HepG2 (cell line): ENCODE data around the gene SLC38A3. TPM values are rescaled to one million over a fixed set of nuclear protein-coding genes. Genes with fewer than 3 reads are reported as not detected.

Source experiments
- AGO2 ChIP-seq: fragments of 200-400 bp; formaldehyde crosslinking; optimal IDR thresholded peaks from 2 replicates; pipeline ENCODE3; 2017; ENCODE audit warnings: mild to moderate bottlenecking, low read depth, low read length, moderate library complexity
- CAMTA2 ChIP-seq: sonication (generic); formaldehyde crosslinking; IDR thresholded peaks from 2 replicates; pipeline ENCODE4 v1.4.0; 2020; ENCODE audit warnings: mild to moderate bottlenecking, missing genetic modification reagents, borderline replicate concordance
- CSRNP1 ChIP-seq: sonication (generic); formaldehyde crosslinking; IDR thresholded peaks from 2 replicates; pipeline ENCODE4 v1.8.1; 2023; ENCODE audit warnings: mild to moderate bottlenecking, missing genetic modification reagents
- DPF2 ChIP-seq: sonication (generic); formaldehyde crosslinking; IDR thresholded peaks from 2 replicates; pipeline ENCODE4 v1.4.0; 2020; ENCODE audit warnings: mild to moderate bottlenecking, low read depth, missing genetic modification reagents, borderline replicate concordance
- FOXK1 ChIP-seq: sonication (generic); formaldehyde crosslinking; IDR thresholded peaks from 2 replicates; pipeline ENCODE4 v1.4.0; 2020; ENCODE audit warnings: low read depth, missing genetic modification reagents, borderline replicate concordance
- GATAD2A ChIP-seq: IDR thresholded peaks from 2 replicates; pipeline ENCODE4 v1.6.1; 2016
- KDM6A ChIP-seq: IDR thresholded peaks from 2 replicates; pipeline ENCODE4 v1.6.1; 2016; ENCODE audit warnings: low read depth
- KLF16 ChIP-seq, 2 experiments: sonication (generic) in 1 of 2; formaldehyde crosslinking in 1 of 2; IDR thresholded peaks; 2 replicates each; pipeline versions ENCODE4 v1.6.1 to v1.8.0; 2016 to 2023; ENCODE audit warnings: missing genetic modification reagents in 2 of 2, missing compliant biosample characterization in 1 of 2
- NCOA2 ChIP-seq: sonication (generic); formaldehyde crosslinking; IDR thresholded peaks from 2 replicates; pipeline ENCODE4 v1.8.0; 2022; ENCODE audit warnings: inconsistent platforms
- SALL2 ChIP-seq: sonication (generic); formaldehyde crosslinking; IDR thresholded peaks from 2 replicates; pipeline ENCODE4 v1.8.1; 2023; ENCODE audit warnings: mild to moderate bottlenecking, missing genetic modification reagents, inconsistent platforms
- SOX13 ChIP-seq, 3 experiments: fragments of 450-650 bp in 1 of 3; sonication (generic) in 1 of 3; formaldehyde crosslinking in 1 of 3; IDR thresholded peaks in 2 of 3; conservative IDR thresholded peaks in 1 of 3; 2 replicates each; pipeline versions ENCODE4 v1.5.0 to v1.6.1; 2016 to 2020; ENCODE audit warnings: antibody characterized with exemption in 1 of 3, mild to moderate bottlenecking in 1 of 3, missing compliant biosample characterization in 1 of 3, missing genetic modification reagents in 1 of 3, moderate library complexity in 1 of 3
- ZBTB38 ChIP-seq: sonication (generic); formaldehyde crosslinking; IDR thresholded peaks from 2 replicates; pipeline ENCODE4 v1.5.1; 2020; ENCODE audit warnings: mild to moderate bottlenecking, missing genetic modification reagents
- ZBTB8A ChIP-seq: sonication (generic); formaldehyde crosslinking; IDR thresholded peaks from 2 replicates; pipeline ENCODE4 v1.4.0; 2020; ENCODE audit warnings: mild to moderate bottlenecking, low read depth, missing genetic modification reagents, borderline replicate concordance
- ZNF207 ChIP-seq: fragments of 450-650 bp; IDR thresholded peaks from 2 replicates; pipeline ENCODE4 v1.6.1; 2016; ENCODE audit warnings: antibody characterized with exemption, borderline replicate concordance
- ZNF234 ChIP-seq: sonication (generic); formaldehyde crosslinking; conservative IDR thresholded peaks from 2 replicates; pipeline ENCODE4 v1.5.1; 2020; ENCODE audit warnings: mild to moderate bottlenecking, missing genetic modification reagents
- ZNF33B ChIP-seq: sonication (generic); formaldehyde crosslinking; IDR thresholded peaks from 2 replicates; pipeline ENCODE4 v1.5.1; 2020; ENCODE audit warnings: mild to moderate bottlenecking, missing genetic modification reagents
- polyA plus RNA-seq, 8 experiments: library from polyadenylated mRNA; depleted of rRNA in 3 of 8; stranded (reverse) in 7 of 8; unstranded in 1 of 8; fragments of >200 nt; fragmentation: Illumina TruSeq in 4 of 8; extraction: Trizol in 4 of 8; gene quantifications; 2 replicates each; pipeline versions ENCODE4 v1.2.1 to v1.2.3, GENCODE V29; 2011 to 2016; ENCODE audit warnings: low read depth in 4 of 8, missing spikeins in 1 of 8, mixed read lengths in 1 of 8; ENCODE audit not compliant: insufficient read depth in 1 of 8
- total RNA-seq, 5 experiments: library from RNA; depleted of rRNA; stranded (reverse); fragments of >200 nt; fragmentation: Illumina TruSeq; extraction: Trizol; gene quantifications; 2 replicates each; pipeline ENCODE4 v1.2.3, GENCODE V29; 2016; ENCODE audit warnings: low read depth in 1 of 5
- TF ChIP-seq, protein P1 (sequence below): sonication (generic); formaldehyde crosslinking; IDR thresholded peaks from 2 replicates; pipeline ENCODE4 v1.4.0; 2020; ENCODE audit warnings: missing genetic modification reagents
- TF ChIP-seq, protein P2 (sequence below): sonication (generic); formaldehyde crosslinking; conservative IDR thresholded peaks from 2 replicates; pipeline ENCODE4 v1.4.0; 2020; ENCODE audit warnings: missing genetic modification reagents

SLC38A3 gene
- total and polyA plus RNA-seq, 2 of the 13 experiments (the other 11 are each of a cell fraction or from before 2014, with no cell fraction given): 29.8 to 164 TPM

GRCh38 chr3:50208677-50209344 is 3.7 kb downstream of the SLC38A3 start (continued):
- TF ChIP-seq CSRNP1: peak; percentile 92
- peak; percentile 95; the same call in 1 of the 2 replicates for TF ChIP-seq DPF2 (CRISPR knock-in tag)
- TF ChIP-seq ZBTB38: 0 out of 2 replicates have a peak, but pooled peaks have one; percentile 71
- peak; percentile 80; the same call in 1 of the 2 replicates for TF ChIP-seq CAMTA2
- TF ChIP-seq ZNF207: no peak
- TF ChIP-seq, protein P1, sequence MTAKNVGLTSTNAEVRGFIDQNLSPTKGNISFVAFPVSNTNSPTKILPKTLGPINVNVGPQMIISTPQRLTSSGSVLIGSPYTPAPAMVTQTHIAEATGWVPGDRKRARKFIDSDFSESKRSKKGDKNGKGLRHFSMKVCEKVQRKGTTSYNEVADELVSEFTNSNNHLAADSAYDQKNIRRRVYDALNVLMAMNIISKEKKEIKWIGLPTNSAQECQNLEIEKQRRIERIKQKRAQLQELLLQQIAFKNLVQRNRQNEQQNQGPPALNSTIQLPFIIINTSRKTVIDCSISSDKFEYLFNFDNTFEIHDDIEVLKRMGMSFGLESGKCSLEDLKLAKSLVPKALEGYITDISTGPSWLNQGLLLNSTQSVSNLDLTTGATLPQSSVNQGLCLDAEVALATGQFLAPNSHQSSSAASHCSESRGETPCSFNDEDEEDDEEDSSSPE (CRISPR knock-in tag): peak; percentile 52; the same call in 1 of the 2 replicates
- TF ChIP-seq AGO2: peak; percentile 34
- TF ChIP-seq ZBTB8A (CRISPR knock-in tag): no peak; the same call in 1 of the 2 replicates
- TF ChIP-seq SALL2 (CRISPR knock-in tag): peak; percentile 90
- TF ChIP-seq SOX13 (IDR thresholded peaks at IDR 0.05): peak; percentile 71
- peak in 1 of 2 experiments; percentile 83; a peak in 2 of 4 replicates for TF ChIP-seq SOX13 (CRISPR knock-in tag; conservative IDR thresholded peaks at IDR 0.05 in 1 of 2, IDR thresholded peaks at IDR 0.05 in 1 of 2)
- TF ChIP-seq ZNF33B (CRISPR knock-in tag): no peak
- TF ChIP-seq FOXK1 (CRISPR knock-in tag): peak; percentile 32; the same call in 1 of the 2 replicates
- TF ChIP-seq, protein P2, sequence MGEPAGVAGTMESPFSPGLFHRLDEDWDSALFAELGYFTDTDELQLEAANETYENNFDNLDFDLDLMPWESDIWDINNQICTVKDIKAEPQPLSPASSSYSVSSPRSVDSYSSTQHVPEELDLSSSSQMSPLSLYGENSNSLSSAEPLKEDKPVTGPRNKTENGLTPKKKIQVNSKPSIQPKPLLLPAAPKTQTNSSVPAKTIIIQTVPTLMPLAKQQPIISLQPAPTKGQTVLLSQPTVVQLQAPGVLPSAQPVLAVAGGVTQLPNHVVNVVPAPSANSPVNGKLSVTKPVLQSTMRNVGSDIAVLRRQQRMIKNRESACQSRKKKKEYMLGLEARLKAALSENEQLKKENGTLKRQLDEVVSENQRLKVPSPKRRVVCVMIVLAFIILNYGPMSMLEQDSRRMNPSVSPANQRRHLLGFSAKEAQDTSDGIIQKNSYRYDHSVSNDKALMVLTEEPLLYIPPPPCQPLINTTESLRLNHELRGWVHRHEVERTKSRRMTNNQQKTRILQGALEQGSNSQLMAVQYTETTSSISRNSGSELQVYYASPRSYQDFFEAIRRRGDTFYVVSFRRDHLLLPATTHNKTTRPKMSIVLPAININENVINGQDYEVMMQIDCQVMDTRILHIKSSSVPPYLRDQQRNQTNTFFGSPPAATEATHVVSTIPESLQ (CRISPR knock-in tag): no peak
- TF ChIP-seq ZNF234 (CRISPR knock-in tag): no peak
- peak; percentile 95 for TF ChIP-seq KDM6A (CRISPR knock-in tag)
- peak in 1 of 2 experiments; percentile 80; a peak in 2 of 4 replicates for TF ChIP-seq KLF16 (CRISPR knock-in tag; IDR thresholded peaks at IDR 0.05)
- TF ChIP-seq GATAD2A (CRISPR knock-in tag): peak; percentile 96
- peak; percentile 96 for TF ChIP-seq NCOA2 (CRISPR knock-in tag)
